SK-N-SH treated with all-trans-retinoic acid at 6 μM for 48 hours (cell line): Measurements from ENCODE around the gene FAF1.

Experiments
- BACH2 ChIP-seq: fragments of 250-450 bp; sonication (Bioruptor Pico); IDR thresholded peaks from 2 replicates; pipeline ENCODE4 v1.9.0; 2021; ENCODE audit warnings: mild to moderate bottlenecking, borderline replicate concordance
- CSDC2 ChIP-seq: fragments of 250-450 bp; sonication (Bioruptor Pico); IDR thresholded peaks from 2 replicates; pipeline ENCODE4 v1.5.0; 2020; ENCODE audit warnings: mild to moderate bottlenecking, moderate library complexity
- GLIS3 ChIP-seq: fragments of 250-450 bp; sonication (Bioruptor Pico); IDR thresholded peaks from 2 replicates; pipeline ENCODE4 v1.5.0; 2020; ENCODE audit warnings: mild to moderate bottlenecking, moderate library complexity
- ISL1 ChIP-seq: fragments of 250-450 bp; sonication (Bioruptor Pico); IDR thresholded peaks from 2 replicates; pipeline ENCODE4 v2.1.2; 2022; ENCODE audit warnings: mild to moderate bottlenecking, moderate library complexity
- PATZ1 ChIP-seq: fragments of 250-450 bp; sonication (Bioruptor Pico); IDR thresholded peaks from 2 replicates; pipeline ENCODE4 v1.8.0; 2020; ENCODE audit warnings: mild to moderate bottlenecking, moderate library complexity, borderline replicate concordance
- RARB ChIP-seq: fragments of 250-450 bp; sonication (Bioruptor Pico); IDR thresholded peaks from 2 replicates; pipeline ENCODE4 v1.8.0; 2021; ENCODE audit warnings: mild to moderate bottlenecking, moderate library complexity
- ZFP3 ChIP-seq: fragments of 250-450 bp; sonication (Bioruptor Pico); IDR thresholded peaks from 2 replicates; pipeline ENCODE4 v1.5.0; 2020; ENCODE audit warnings: mild to moderate bottlenecking, moderate library complexity
- ZFP30 ChIP-seq: fragments of 450-650 bp; formaldehyde crosslinking; IDR thresholded peaks from 2 replicates; pipeline ENCODE4 v1.5.0; 2022; ENCODE audit warnings: mild to moderate bottlenecking, moderate library complexity
- ZNF8 ChIP-seq: fragments of 450-650 bp; formaldehyde crosslinking; IDR thresholded peaks from 2 replicates; pipeline ENCODE4 v1.5.0; 2020; ENCODE audit warnings: mild to moderate bottlenecking, moderate library complexity

DNA sequence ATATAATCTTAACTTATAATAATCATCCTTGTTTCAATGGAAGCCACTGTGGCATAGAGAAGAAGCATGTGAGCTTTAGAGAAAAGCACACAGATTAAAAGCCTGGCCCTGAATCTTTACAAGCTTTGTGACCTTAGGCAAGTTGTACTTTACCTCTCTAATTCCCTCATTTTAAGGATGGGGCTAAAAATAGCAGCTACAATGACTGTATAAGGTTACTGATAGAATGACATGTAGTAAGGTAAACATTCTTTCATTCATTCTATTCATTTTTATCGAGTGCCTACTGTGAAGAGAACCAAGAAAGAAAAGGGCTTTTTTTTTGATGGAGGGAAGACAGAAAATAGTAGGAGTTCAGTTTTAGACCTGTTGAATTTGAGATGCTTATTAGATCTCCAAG, 35.6 kb upstream of the FAF1 start:
- no peak for TF ChIP-seq PATZ1 (CRISPR knock-in tag)
- no peak for TF ChIP-seq BACH2 (CRISPR knock-in tag)
- no peak for TF ChIP-seq ZNF8 (CRISPR knock-in tag)
- TF ChIP-seq ZFP3 = no peak
- TF ChIP-seq ZFP30 = no peak
- TF ChIP-seq CSDC2 (CRISPR knock-in tag) = no peak
- TF ChIP-seq RARB (CRISPR knock-in tag) = no peak
- no peak for TF ChIP-seq GLIS3 (CRISPR knock-in tag)
- TF ChIP-seq ISL1 (CRISPR knock-in tag) = no peak
